AG04449 (cell line): Measurements from ENCODE around the gene MYO18A.

Source experiments
- CTCF ChIA-PET: fragments of 350-600 bp; formaldehyde crosslinking; extraction: SDS; loops from one replicate; lab custom pipeline; 2021; ENCODE audit warnings: antibody characterized with exemption; lab: Yijun Ruan, JAX
- POLR2A ChIA-PET: fragments of 400-600, 350-600 bp; formaldehyde crosslinking; extraction: SDS; loops from one replicate; lab custom pipeline; 2020; ENCODE audit warnings: antibody characterized with exemption, inconsistent platforms; lab: Yijun Ruan, JAX
- DNase-seq: peaks from one replicate; pipeline ENCODE4 v3.0.0-alpha.2; 2010; ENCODE audit warnings: low read depth, low spot score
- H3K4me3 ChIP-seq: 2 replicates; pipeline ENCODE4 v1.5.1; 2011; ENCODE audit warnings: low read depth, mild to moderate bottlenecking, control low read depth, low read length
- TF ChIP-seq, protein P1 (sequence below): IDR thresholded peaks from one replicate; pipeline ENCODE4 v1.5.1; 2011; ENCODE audit warnings: mild to moderate bottlenecking, moderate library complexity, low read length, control low read depth, inconsistent platforms; ENCODE audit not compliant: insufficient read depth; ENCODE audit errors: missing control alignments

Gene MYO18A

GRCh38 chr17:29129731-29130130 is 50.5 kb downstream of the MYO18A start:
- no peak for DNase-seq
- POLR2A ChIA-PET = no interaction called here
- TF ChIP-seq, protein P1, sequence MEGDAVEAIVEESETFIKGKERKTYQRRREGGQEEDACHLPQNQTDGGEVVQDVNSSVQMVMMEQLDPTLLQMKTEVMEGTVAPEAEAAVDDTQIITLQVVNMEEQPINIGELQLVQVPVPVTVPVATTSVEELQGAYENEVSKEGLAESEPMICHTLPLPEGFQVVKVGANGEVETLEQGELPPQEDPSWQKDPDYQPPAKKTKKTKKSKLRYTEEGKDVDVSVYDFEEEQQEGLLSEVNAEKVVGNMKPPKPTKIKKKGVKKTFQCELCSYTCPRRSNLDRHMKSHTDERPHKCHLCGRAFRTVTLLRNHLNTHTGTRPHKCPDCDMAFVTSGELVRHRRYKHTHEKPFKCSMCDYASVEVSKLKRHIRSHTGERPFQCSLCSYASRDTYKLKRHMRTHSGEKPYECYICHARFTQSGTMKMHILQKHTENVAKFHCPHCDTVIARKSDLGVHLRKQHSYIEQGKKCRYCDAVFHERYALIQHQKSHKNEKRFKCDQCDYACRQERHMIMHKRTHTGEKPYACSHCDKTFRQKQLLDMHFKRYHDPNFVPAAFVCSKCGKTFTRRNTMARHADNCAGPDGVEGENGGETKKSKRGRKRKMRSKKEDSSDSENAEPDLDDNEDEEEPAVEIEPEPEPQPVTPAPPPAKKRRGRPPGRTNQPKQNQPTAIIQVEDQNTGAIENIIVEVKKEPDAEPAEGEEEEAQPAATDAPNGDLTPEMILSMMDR = no peak
- CTCF ChIA-PET = interaction anchor here (1.1 to 20.8 kb wide), 6 partner anchors 13 to 177 kb away, joined by 3 to 411 read pairs (median 23); no protein-coding TSS in a partner anchor
- no peak overlapping the region for H3K4me3 ChIP-seq

GRCh38 chr17:29127840-29128239 is 52.4 kb downstream of the MYO18A start:
- ChIA-PET POLR2A (no interaction called here), CTCF (interaction anchor here (0.8 to 20.8 kb wide), 7 partner anchors 9 to 242 kb away, joined by 3 to 411 read pairs (median 4); no protein-coding TSS in a partner anchor)
- TF ChIP-seq, protein P1 = no peak
- no peak overlapping the region for H3K4me3 ChIP-seq
- no peak for DNase-seq

DNA sequence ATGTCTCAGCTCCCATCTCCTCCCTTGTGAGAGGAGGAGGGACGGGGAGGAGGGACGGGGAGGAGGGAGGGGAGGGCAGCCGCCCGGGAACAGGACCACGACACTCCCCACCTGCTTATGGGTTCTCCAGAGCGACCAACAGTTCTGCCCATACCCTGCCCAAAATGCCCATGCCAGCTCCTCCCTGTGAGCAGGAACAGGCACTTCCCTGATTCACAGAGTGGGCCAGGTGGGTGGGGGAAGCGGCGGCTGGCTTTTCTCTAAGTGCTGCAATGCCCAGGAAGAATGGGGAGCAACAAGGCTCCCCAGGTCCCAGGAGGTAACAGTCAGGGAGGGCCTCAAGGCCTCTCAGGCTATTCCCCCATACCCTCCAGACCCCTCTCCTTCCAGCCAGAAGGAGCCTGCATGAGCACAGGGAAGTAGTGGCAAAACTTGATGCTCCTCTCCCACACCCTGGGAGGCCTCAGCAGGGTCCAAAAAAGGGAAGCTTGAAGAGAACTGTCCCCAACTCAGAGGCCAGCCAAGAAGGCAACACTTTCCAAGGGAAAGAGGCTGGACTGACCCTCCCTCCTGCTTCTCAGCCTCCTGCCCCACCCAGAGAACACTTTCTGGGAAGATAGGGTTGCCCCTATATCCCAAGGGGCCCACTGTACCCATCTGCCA is 53.8 kb downstream of the MYO18A start:
- ChIA-PET POLR2A (no interaction called here), CTCF (interaction anchor here (1.0 to 20.8 kb wide), 5 partner anchors 13 to 400 kb away, joined by 3 to 411 read pairs (median 59); partner anchors contain the start of genes MYO18A and TLCD1)
- H3K4me3 ChIP-seq = no peak overlapping the region
- DNase-seq = no peak
- TF ChIP-seq, protein P1 = no peak

GRCh38 chr17:29125651-29126050 is 54.5 kb downstream of the MYO18A start:
- POLR2A ChIA-PET = no interaction called here
- TF ChIP-seq, protein P1 = no peak
- H3K4me3 ChIP-seq = no peak overlapping the region
- DNase-seq = no peak
- CTCF ChIA-PET = interaction anchor here (1.0 to 20.8 kb wide), 10 partner anchors 12 to 399 kb away, joined by 3 to 411 read pairs (median 31); partner anchors contain the start of genes MYO18A and TLCD1

DNA sequence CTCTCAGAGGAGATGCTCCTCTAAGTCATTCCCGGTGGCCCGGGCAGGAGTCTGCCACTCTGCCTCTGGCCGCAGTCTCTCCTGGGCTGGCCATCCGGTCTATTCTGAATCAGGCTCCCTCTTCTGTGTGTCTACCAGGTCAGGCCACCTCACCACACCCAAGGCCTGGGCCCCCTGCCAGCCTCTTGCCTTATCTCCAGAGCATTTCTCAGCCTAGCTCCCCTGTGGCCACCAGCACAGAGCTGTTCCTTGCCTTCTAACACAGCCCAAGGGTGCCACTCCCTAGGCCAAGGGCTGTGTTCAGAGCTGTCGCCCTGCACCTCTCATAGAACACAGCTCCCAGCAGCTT is 55.3 kb downstream of the MYO18A start:
- CTCF ChIA-PET = interaction anchor here (0.7 to 20.8 kb wide), 30 partner anchors 8 to 398 kb away, joined by 3 to 411 read pairs (median 8); partner anchors contain the start of genes MYO18A and TLCD1
- POLR2A ChIA-PET = interaction anchor here (1.6 kb wide), 1 partner anchor 51 kb away, joined by 3 read pairs; no protein-coding TSS in a partner anchor

More for the DNA sequence above, 55.3 kb downstream of the MYO18A start:
- TF ChIP-seq, protein P1 = no peak
- H3K4me3 ChIP-seq = no peak overlapping the region
- DNase-seq = no peak
